K562 (cell line): ENCODE measurements around the gene ZBTB7A. TPM values are rescaled to one million over a fixed set of nuclear protein-coding genes. Genes with fewer than 3 reads are reported as not detected.

ENCODE experiments used
- ATAC-seq: fragments of 200-7000 bp; cut with Tn5 transposase; 3 replicates; pipeline ENCODE4 v1.9.1; 2020; ENCODE audit warnings: moderate library complexity
- BruUV-seq: library from RNA; stranded (reverse); fragments of 400-500 nt; replicated peaks from 2 replicates; lab custom pipeline; 2021; lab: Mats Ljungman, UMichigan
- CTCF ChIA-PET: fragments of 300-600 bp; formaldehyde crosslinking; extraction: SDS; loops from one replicate; lab custom pipeline; 2021; ENCODE audit warnings: low intra/inter-chr PET ratio; lab: Yijun Ruan, JAX
- POLR2A ChIA-PET: fragments of 300-600, 350-650 bp; sonication (Branson Sonifier 250); formaldehyde crosslinking; extraction: SDS; loops from one replicate; lab custom pipeline; 2021; ENCODE audit warnings: antibody characterized with exemption, inconsistent platforms; lab: Yijun Ruan, JAX
- DNase-seq, 4 experiments: peaks; one replicate each; pipeline versions ENCODE4 v3.0.0 to v3.0.0-alpha.2; 2011 to 2018; ENCODE audit warnings: low spot score in 3 of 4, mixed read lengths in 3 of 4; ENCODE audit errors: extremely low read depth in 1 of 4
- FAIRE-seq: peaks from 2 replicates; lab custom pipeline; 2011; peaks lifted over from hg19 to GRCh38; lab: Jason Lieb, UNC
- H2AFZ ChIP-seq: 2 replicates; pipeline ENCODE4 v1.6.0; 2011; ENCODE audit warnings: low read depth, low read length, control low read depth, inconsistent platforms
- H3K27ac ChIP-seq: fragments of 200-600 bp; 3 replicates; pipeline ENCODE4 v1.8.0; 2011; ENCODE audit warnings: low read depth, mild to moderate bottlenecking, control low read depth, inconsistent platforms, low read length, moderate library complexity, mixed read lengths; ENCODE audit errors: extremely low read depth
- H3K27me3 ChIP-seq, 2 experiments: fragments of 300-600 bp in 1 of 2; 2 replicates in 1 of 2; 3 replicates in 1 of 2; pipeline versions ENCODE4 v1.6.0 to v1.8.0; 2011; ENCODE audit warnings: inconsistent platforms in 2 of 2, low read length in 2 of 2, mild to moderate bottlenecking in 1 of 2, mixed read lengths in 1 of 2, moderate library complexity in 1 of 2; ENCODE audit not compliant: control insufficient read depth in 2 of 2, insufficient read depth in 2 of 2
- H3K36me3 ChIP-seq: fragments of 300-600 bp; 3 replicates; pipeline ENCODE4 v1.8.0; 2011; ENCODE audit warnings: mild to moderate bottlenecking, low read length, inconsistent platforms; ENCODE audit not compliant: control insufficient read depth, insufficient read depth
- H3K4me1 ChIP-seq, 2 experiments: fragments of 200-600 bp in 1 of 2; replicated peaks in 1 of 2; 2 replicates in 1 of 2; 3 replicates in 1 of 2; pipeline versions ENCODE4 v1.5.1 to v1.8.0; 2011; ENCODE audit warnings: inconsistent platforms in 2 of 2, low read length in 2 of 2, mild to moderate bottlenecking in 1 of 2, mixed read lengths in 1 of 2, moderate library complexity in 1 of 2; ENCODE audit not compliant: control insufficient read depth in 2 of 2, insufficient read depth in 2 of 2
- H3K4me2 ChIP-seq: 2 replicates; pipeline ENCODE4 v1.6.1; 2011; ENCODE audit warnings: low read length, control low read depth, inconsistent platforms, mixed read lengths; ENCODE audit not compliant: insufficient read depth
- H3K4me3 ChIP-seq: fragments of 200-600 bp; sonication (generic), shearing (Covaris generic); 2 replicates; pipeline ENCODE4 v1.5.1; 2016; ENCODE audit warnings: control low read depth, inconsistent platforms
- H3K79me2 ChIP-seq: fragments of 200-600 bp; 3 replicates; pipeline ENCODE4 v1.8.0; 2011; ENCODE audit warnings: low read length, inconsistent platforms; ENCODE audit not compliant: control insufficient read depth, insufficient read depth
- H3K9ac ChIP-seq, 2 experiments: 2 replicates each; pipeline versions ENCODE4 v1.6.0 to v1.6.1; 2011; ENCODE audit warnings: low read depth in 2 of 2, low read length in 2 of 2, control low read depth in 1 of 2, inconsistent platforms in 1 of 2, mild to moderate bottlenecking in 1 of 2, mixed read lengths in 1 of 2; ENCODE audit not compliant: insufficient read depth in 1 of 2
- H3K9me1 ChIP-seq: one replicate; pipeline ENCODE4 v1.6.0; 2011; ENCODE audit warnings: inconsistent platforms, mild to moderate bottlenecking, low read length, moderate library complexity; ENCODE audit not compliant: control insufficient read depth, insufficient read depth
- H3K9me3 ChIP-seq: replicated peaks from 2 replicates; pipeline ENCODE4 v1.5.1; 2011; ENCODE audit warnings: low read depth, low read length, inconsistent platforms; ENCODE audit not compliant: control insufficient read depth, insufficient read depth
- H4K20me1 ChIP-seq: replicated peaks from 2 replicates; pipeline ENCODE4 v1.6.1; 2011; ENCODE audit warnings: low read length, inconsistent platforms, mixed read lengths; ENCODE audit not compliant: control insufficient read depth, insufficient read depth
- KAT7 ChIP-seq: sonication (generic); formaldehyde crosslinking; IDR thresholded peaks from 2 replicates; pipeline ENCODE4 v1.8.0; 2022; ENCODE audit warnings: missing genetic modification reagents, mild to moderate bottlenecking, borderline replicate concordance
- MEF2A ChIP-seq: IDR thresholded peaks from 2 replicates; pipeline ENCODE4 v1.6.1; 2011; ENCODE audit warnings: low read depth, mild to moderate bottlenecking, low read length, moderate library complexity; ENCODE audit not compliant: control insufficient read depth
- SRSF9 ChIP-seq: fragments of 200-400 bp; formaldehyde crosslinking; IDR thresholded peaks from 2 replicates; pipeline ENCODE4 v1.6.1; 2017; ENCODE audit warnings: low read depth, low read length, borderline replicate concordance
- WGBS: fragments of 100-300 bp; shearing (Covaris generic); methylation state at CpG from one replicate; pipeline ENCODE4 v1.1.6; 2016; ENCODE audit warnings: low coverage, mixed read lengths; ENCODE audit not compliant: insufficient coverage; ENCODE audit errors: missing lambda C conversion rate; 5-methylcytosine and 5-hydroxymethylcytosine counted together
- in situ Hi-C: fragments of 300-500 bp; cut with MboI; formaldehyde crosslinking; loops from 4 replicates; pipeline ENCODE4 v1.15.0; 2018; ENCODE audit warnings: inconsistent platforms, mixed read lengths
- intact Hi-C: fragments of 100-400 bp; cut with micrococcal nuclease; formaldehyde crosslinking; loops from 2 replicates; pipeline ENCODE4 v1.14.2; 2022
- polyA plus RNA-seq, 8 experiments: library from polyadenylated mRNA; depleted of rRNA in 4 of 8; stranded (reverse) in 5 of 8; unstranded in 3 of 8; fragments of >200 nt; fragmentation: Nextera tagmentation in 2 of 8; fragmentation: Illumina TruSeq in 1 of 8; extraction: Ambion mirVana in 2 of 8; extraction: Trizol in 1 of 8; gene quantifications; 2 replicates each; pipeline versions ENCODE4 v1.2.1 to v1.2.3, GENCODE V29; 2011 to 2014; ENCODE audit warnings: inconsistent platforms in 1 of 8, missing spikeins in 1 of 8
- total RNA-seq, 7 experiments: library from RNA; depleted of rRNA in 6 of 7; stranded (reverse); fragments of >200 nt in 6 of 7; fragmentation: Illumina TruSeq in 2 of 7; extraction: Trizol in 2 of 7; gene quantifications; 2 replicates each; pipeline versions ENCODE4 v1.2.1 to v1.2.3, GENCODE V29; 2011 to 2021; ENCODE audit warnings: low replicate concordance in 1 of 7
- TF ChIP-seq, protein P1 (sequence below): sonication (generic); formaldehyde crosslinking; IDR thresholded peaks from 2 replicates; pipeline ENCODE4 v1.8.0; 2022; ENCODE audit warnings: missing genetic modification reagents, mild to moderate bottlenecking, moderate library complexity, borderline replicate concordance

The ZBTB7A gene
- total and polyA plus RNA-seq, 9 of the 15 experiments (the other 6 are each of a cell fraction or from before 2014, with no cell fraction given): 0.11 to 34.0 (median 4.6) TPM

DNA sequence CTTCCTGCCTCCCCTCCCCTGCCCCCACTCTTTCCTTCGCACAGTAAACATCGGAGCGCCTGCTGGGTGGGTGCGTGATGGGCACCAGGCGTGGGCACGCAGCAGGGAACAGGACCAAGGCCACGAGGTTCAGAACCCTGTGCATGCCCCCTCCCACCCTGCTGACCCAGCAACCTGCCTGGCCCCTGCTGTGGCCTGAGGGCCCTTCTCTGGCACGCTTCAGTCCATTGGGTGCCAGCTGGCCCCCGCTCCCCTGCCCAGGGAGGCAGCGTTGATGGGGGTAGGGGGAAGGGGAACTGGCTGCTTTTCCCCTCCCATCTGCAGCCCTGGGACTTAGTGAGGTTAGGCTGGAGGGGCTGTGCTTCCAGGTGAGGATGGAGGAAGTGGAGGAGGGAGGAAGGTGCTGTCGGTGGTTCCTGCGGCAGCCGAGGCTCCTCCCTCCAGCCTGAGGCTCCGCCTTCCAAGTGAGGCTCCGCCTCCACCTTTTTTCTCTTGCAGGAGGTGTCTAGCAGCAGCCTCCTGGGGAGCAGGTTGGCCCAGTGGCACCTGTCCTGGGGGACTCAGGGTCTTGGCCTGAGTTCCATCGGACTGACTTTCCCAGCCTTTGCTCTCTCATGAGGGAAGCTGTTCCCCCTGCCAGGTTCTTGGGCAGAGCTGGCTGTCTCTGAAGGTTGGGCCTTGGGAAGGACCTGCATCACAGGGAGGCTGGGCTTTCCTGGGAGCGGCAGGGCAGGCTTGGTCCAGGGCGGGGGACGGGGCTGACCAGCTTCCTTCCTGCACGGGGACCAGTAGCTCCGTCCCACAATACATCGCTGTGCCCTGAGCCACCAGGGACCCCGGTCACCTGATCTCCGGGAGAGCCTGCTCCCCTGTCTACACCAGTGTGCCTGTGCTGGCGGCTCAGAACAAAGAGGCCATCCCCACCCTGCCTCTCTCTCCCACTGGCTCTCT, 51.9 kb downstream of the ZBTB7A start:
- TF ChIP-seq KAT7 (CRISPR knock-in tag) (no peak), MEF2A (no peak), SRSF9 (no peak)
- TF ChIP-seq, protein P1, sequence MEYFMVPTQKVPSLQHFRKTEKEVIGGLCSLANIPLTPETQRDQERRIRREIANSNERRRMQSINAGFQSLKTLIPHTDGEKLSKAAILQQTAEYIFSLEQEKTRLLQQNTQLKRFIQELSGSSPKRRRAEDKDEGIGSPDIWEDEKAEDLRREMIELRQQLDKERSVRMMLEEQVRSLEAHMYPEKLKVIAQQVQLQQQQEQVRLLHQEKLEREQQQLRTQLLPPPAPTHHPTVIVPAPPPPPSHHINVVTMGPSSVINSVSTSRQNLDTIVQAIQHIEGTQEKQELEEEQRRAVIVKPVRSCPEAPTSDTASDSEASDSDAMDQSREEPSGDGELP (CRISPR knock-in tag): 0 out of 2 replicates have a peak, but pooled peaks have one; percentile 15
- peaks cover 35% of the 10 kb centered on the region; the same call in 2 of the 3 replicates for H3K79me2 ChIP-seq
- H3K36me3 ChIP-seq: peaks cover 69% of the 10 kb centered on the region; the same call in 1 of the 3 replicates
- no peaks in the 10 kb centered on the region for H3K27me3 ChIP-seq
- H3K4me3 ChIP-seq: no peak overlapping the region
- H3K9ac ChIP-seq: peak overlapping the region in 1 of 2 experiments; percentile 75; a peak in 2 of 4 replicates
- CTCF ChIA-PET: no interaction called here
- no peak overlapping the region for H3K4me2 ChIP-seq
- in situ Hi-C loops (no loop called here), intact Hi-C loops (no loop called here)
- H3K27ac ChIP-seq: no peak overlapping the region
- peak; percentile 67 for FAIRE-seq
- peaks cover 33% of the 10 kb centered on the region; the same call in 1 of the 2 replicates for H4K20me1 ChIP-seq
- WGBS: 79% methylated on average over 18 of the region's 25 CpGs
- ATAC-seq: peak; percentile 92
- POLR2A ChIA-PET: no interaction called here
- no peaks in the 10 kb centered on the region for H3K9me3 ChIP-seq
- H3K9me1 ChIP-seq: no peaks in the 10 kb centered on the region
- no peak overlapping the region for H2AFZ ChIP-seq
- DNase-seq: peak; percentile 36 to 69 (median 55)
- BruUV-seq: no TSS peak
- H3K4me1 ChIP-seq: peaks cover 0 to 79% of the 10 kb centered on the region in 2 experiments; a peak in 2 of 5 replicates
